Measurements from ENCODE around the gene RSPH9. TPM values are rescaled to one million over a fixed set of nuclear protein-coding genes. Genes with fewer than 3 reads are reported as not detected.

The RSPH9 gene
- polyA plus RNA-seq, 1 of the 3 experiments (the other 2 are of a cell fraction), result 0.05 TPM

GRCh38 chr6:43627008-43627825 lies 17.6 kb upstream of the RSPH9 start (continued):
- TF ChIP-seq SIN3A (IDR thresholded peaks at IDR 0.05; ENCODE audit: borderline replicate concordance, low read depth, low read length) (0 out of 2 replicates have a peak, but pooled peaks have one; percentile 42), ELF1 (IDR thresholded peaks at IDR 0.05) (no peak), YY1 (IDR thresholded peaks at IDR 0.05; ENCODE audit: low read depth) (no peak), GATA2 (CRISPR knock-in tag; IDR thresholded peaks at IDR 0.05) (no peak), FOXM1 (IDR thresholded peaks at IDR 0.05; ENCODE audit: low read depth) (no peak), MEF2A (IDR thresholded peaks at IDR 0.05; ENCODE audit: borderline replicate concordance, low read depth) (no peak)

GRCh38 chr6:43628393-43629103 lies 16.3 kb upstream of the RSPH9 start:
- ChIA-PET CTCF (interaction anchor here (2.3 to 2.8 kb wide), 2 partner anchors 20 to 39 kb away, joined by 8 to 11 read pairs; no protein-coding TSS in a partner anchor), POLR2A (interaction anchor here (0.7 to 1.9 kb wide), 9 partner anchors 9 to 454 kb away, joined by 3 to 15 read pairs (median 5); partner anchors contain the start of gene XPO5)
- peaks cover 5 to 21% of the 10 kb centered on the region in 2 experiments for H3K4me1 ChIP-seq (ENCODE audit: control insufficient read depth in 1 of 2, insufficient read depth in 2 of 2, low read depth in 1 of 2, low read length in 1 of 2)
- no peak overlapping the region; the same call in 1 of the 2 replicates for H2AFZ ChIP-seq (ENCODE audit: low read depth)
- H3K4me2 ChIP-seq, result peak overlapping the region; percentile 88
- no peaks in the 10 kb centered on the region for H3K9me3 ChIP-seq
- H3K9ac ChIP-seq, result peak overlapping the region; percentile 94
- WGBS (ENCODE audit: low lambda C conversion rate), result 2% methylated on average over 22 of the region's 25 CpGs
- TF ChIP-seq FOXJ3 (CRISPR knock-in tag; IDR thresholded peaks at IDR 0.05), result 0 out of 2 replicates have a peak, but pooled peaks have one; percentile 0
- TF ChIP-seq SMC3 (IDR thresholded peaks at IDR 0.05; ENCODE audit: low read depth, low read length), result no peak
- peak; percentile 49 for TF ChIP-seq GABPA (IDR thresholded peaks at IDR 0.05; ENCODE audit: low read depth)
- TF ChIP-seq TAF1 (IDR thresholded peaks at IDR 0.05; ENCODE audit: borderline replicate concordance, low read depth, low read length), result no peak
- TF ChIP-seq NFIC (IDR thresholded peaks at IDR 0.05; ENCODE audit: borderline replicate concordance), result no peak
- TF ChIP-seq MXI1 (IDR thresholded peaks at IDR 0.05; ENCODE audit: low read depth, low read length), result peak; percentile 32; the same call in 1 of the 2 replicates
- TF ChIP-seq POLR2AphosphoS5 (IDR thresholded peaks at IDR 0.05; ENCODE audit: low read depth, low read length), result 0 out of 2 replicates have a peak, but pooled peaks have one; percentile 5
- TF ChIP-seq CTCF (IDR thresholded peaks at IDR 0.05), result no peak
- TF ChIP-seq YY1 (IDR thresholded peaks at IDR 0.05; ENCODE audit: low read depth), result 0 out of 2 replicates have a peak, but pooled peaks have one; percentile 26
- no peak for TF ChIP-seq JUND (IDR thresholded peaks at IDR 0.05)
- H4K20me1 ChIP-seq (ENCODE audit: insufficient read depth), result no peaks in the 10 kb centered on the region
- H3K36me3 ChIP-seq (replicated peaks in 1 of 2; ENCODE audit: control insufficient read depth in 1 of 2, insufficient read depth in 2 of 2, low read length in 1 of 2), result peaks cover 27 to 31% of the 10 kb centered on the region in 2 experiments
- peak; percentile 82 for DNase-seq
- peak overlapping the region; percentile 82 to 85 for H3K27ac ChIP-seq (ENCODE audit: low read depth in 2 of 2, low read length in 1 of 2)
- H3K79me2 ChIP-seq (ENCODE audit: insufficient read depth), result peaks cover 36% of the 10 kb centered on the region
- H3F3A ChIP-seq (replicated peaks; ENCODE audit: insufficient read depth), result peaks cover 13% of the 10 kb centered on the region
- no peaks in the 10 kb centered on the region for H3K9me2 ChIP-seq
- H3K4me3 ChIP-seq (ENCODE audit: low read depth in 2 of 2, low read length in 1 of 2), result peak overlapping the region; percentile 71 to 93
- H3K27me3 ChIP-seq (ENCODE audit: insufficient read depth), result no peaks in the 10 kb centered on the region
